ENCODE measurements around the gene FAM219A.
"Not testable (repeated sequence)": the region's sequence is repeated elsewhere in the genome, so short reads cannot be mapped to it uniquely, and the experiment has no call there.

FAM219A gene

DNA sequence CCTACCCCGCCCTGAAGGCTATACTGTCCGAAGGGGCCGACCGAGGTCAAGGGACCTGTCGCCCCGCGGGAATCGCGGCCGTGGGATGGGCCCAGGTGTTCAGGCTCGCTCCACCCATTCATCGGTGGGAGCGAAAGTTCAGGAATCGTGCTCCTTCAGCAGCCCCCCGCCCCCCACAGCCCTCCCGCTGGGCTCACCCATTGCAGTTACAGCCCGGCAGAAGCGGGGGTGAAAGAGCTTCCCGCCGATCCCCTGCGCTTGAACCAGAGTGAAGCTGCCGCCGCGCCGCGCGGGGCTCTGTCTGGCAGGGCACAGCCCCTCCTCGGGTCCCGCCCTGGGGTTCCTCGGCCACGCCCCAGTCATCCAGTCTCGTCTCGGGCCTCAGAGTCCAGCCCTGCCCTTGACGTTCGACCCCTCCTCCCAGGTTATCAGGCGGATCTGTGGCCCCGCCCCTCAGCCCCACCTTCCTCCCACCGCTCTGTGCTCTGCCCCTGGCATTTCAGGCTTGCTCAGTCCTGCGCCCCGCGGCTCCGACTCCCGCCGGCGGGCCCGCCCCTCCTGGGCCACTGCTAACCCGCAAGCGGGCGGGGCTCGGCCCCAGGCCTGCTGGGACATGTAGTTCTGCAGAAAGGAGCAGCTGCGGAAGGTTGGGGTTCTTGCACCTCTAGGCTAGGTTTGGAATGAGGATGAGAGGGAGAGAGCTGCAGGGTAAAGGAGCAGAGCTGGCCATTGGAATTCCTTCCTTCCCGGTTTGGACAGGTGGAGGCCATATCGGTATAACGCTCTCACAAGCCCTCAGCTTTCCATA lies 81.6 kb downstream of the FAM219A start, which contains the start of gene MYORG:
Gene MYORG, minus strand, starts transcription at position 303 of the 808 bp plus-strand sequence. CDS start 3,955 bp downstream, outside the sequence.
- peak; percentile 92 for DNase-seq (ENCODE audit: low read depth, low spot score)

DNA sequence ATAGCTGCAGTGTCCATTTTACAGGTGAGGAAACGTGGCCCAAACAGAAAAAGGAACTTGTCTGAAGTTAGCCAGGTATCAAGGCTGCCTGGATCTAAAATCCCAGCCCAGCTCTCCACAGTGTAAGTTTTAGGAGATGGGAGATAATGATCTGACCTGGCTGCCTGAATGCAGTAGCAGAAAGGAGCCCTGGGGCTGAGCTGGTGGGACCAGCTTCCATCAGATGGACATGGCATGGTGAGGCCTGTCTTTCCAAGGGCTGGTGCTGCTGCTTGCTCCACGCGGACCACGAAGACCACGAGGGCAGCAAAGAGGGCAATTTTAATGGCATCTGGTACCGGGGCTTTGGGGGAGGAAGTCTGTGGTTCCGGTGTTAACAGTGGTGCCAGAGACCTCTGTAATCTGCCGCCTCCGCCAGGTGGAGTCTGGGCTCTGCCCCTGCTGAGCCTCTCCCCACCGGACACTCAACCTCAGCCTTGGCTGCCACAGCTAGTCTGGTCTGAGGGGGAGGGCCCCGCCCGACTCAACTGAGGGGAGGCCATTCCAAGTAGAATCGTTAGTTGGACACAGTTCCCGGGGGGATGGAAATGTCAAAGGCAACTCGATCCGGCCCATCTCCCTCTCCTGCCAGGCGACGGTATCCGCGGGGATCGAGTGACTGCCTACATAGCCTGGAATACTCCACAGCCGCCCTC lies 82.3 kb downstream of the FAM219A start:
- DNase-seq (ENCODE audit: low read depth, low spot score) = no peak

DNA sequence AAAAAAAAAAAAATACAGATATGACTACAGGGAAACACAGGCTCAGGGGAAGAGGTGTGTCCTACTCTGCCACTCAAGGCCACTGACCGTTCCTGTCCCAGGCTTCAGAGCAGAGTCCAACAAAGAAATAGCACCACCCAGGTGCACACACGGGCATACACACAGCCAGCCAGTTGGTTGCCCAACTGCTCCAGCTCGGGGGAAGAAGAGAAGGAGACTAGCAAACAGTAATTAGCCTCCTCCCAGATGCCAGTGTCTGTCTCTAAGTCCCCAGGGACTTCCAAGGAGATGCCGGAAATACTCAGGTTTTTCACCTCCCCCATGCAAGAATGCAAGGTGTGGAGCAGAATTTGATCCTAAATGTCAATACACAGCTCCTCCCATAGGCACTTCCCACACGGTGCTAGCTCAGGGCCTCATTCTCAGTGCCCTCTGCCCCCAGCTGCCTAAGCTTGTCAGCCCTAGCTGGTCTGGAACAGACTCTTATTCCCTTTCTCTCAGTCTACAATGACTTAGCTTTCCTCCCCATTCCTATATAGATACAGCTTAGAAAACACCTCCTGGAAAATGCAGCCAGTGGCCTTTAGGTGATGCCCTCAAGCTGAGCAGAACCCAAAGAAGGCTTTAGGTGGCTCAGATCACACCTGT lies 83.3 kb downstream of the FAM219A start:
- no peak for DNase-seq (ENCODE audit: low read depth, low spot score)

DNA sequence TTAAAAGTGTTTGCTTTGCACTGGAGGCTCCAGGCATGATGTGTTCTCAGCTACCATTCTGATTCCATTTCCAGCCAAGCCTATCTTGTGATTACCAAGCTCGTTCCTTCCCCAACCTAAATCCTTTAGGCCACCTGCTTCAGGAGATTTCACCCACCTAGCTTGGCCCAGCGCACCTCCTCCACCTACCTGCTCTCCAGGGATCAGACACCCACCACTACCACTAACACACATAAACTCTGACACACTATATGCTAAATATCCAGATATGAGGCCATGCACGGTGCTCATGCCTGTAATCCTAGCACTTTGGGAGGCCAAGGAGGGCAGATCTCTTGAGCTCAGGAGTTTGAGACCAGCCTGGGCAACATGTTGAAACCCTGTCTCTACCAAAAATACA lies 84.0 kb downstream of the FAM219A start:
- DNase-seq (ENCODE audit: low read depth, low spot score) = no peak

DNA sequence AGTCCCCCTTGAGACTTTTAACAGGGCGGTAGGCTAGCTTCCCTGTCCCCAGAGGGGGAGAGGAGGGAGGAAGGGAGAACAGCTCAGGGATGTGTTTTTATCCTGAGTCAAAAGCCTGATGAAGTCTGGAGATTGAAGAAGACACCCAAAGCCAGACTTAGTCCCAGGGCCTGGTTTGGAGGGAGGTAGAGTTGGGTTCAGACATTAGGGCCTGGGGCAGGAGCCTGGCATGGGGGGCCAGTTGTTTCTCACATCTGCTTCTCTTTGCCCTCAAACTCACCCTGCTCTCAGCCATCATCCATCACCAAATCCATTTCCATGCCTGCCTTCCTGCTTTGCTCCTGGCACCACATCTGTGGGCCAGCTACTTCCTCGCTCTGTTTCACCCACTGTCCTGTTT lies 84.6 kb downstream of the FAM219A start:
- DNase-seq (ENCODE audit: low read depth, low spot score) = no peak

DNA sequence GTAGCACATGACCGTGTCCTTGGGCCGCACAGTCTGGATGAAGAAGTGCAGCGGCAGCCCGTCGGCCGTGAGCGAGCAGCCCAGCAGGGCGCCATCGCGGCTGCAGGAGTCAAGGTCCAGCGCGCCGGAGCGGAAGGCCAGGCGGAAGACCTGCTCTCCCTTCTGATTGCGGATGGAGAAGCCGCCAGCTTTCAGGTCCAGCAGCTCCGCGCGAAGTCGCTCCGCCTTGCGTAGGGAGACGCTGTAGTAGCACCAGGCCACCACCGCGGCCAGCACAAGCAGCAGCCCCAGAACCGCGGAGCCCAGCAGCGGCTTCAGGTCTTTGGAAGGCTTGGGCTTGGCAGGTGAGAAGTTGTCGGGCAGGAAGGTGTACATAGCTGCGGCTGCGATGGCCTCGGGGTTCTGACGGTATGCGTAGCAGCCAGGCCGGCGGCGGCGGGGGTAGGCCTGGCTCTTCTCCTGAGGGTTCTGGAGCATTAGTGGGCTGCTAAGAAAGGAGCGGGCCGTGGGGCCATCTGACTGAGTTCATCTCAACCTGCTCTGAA lies 85.8 kb downstream of the FAM219A start:
- DNase-seq (ENCODE audit: low read depth, low spot score) = no peak

DNA sequence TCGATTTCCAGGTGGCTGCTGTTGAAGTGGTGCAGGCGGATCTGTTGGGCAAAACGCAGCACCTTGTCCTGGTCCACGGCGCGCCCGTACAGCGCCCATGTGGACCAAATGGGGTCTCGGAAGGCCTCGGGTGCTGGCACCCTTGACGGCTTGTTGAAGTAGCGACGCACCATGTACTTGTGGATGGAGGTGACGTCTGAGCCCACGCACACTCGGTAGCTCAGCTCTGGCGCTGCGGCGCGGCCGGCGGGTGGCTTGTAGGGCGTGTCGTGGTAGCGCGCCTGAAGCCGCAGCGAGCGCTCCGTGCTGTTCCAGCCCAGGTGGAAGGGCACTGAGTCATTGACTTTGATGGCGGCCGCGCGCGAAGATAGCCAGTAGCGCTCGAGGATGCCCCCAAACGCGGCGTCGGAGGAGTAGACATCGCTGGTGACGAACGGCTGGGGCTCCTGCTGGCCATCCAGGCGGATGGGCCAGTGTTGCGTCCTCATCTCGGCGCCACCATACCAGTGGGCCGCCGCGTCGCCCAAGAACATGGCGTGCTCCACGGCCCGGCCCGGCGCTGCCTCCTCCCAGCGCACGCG lies 86.4 kb downstream of the FAM219A start:
- DNase-seq (ENCODE audit: low read depth, low spot score) = no peak

DNA sequence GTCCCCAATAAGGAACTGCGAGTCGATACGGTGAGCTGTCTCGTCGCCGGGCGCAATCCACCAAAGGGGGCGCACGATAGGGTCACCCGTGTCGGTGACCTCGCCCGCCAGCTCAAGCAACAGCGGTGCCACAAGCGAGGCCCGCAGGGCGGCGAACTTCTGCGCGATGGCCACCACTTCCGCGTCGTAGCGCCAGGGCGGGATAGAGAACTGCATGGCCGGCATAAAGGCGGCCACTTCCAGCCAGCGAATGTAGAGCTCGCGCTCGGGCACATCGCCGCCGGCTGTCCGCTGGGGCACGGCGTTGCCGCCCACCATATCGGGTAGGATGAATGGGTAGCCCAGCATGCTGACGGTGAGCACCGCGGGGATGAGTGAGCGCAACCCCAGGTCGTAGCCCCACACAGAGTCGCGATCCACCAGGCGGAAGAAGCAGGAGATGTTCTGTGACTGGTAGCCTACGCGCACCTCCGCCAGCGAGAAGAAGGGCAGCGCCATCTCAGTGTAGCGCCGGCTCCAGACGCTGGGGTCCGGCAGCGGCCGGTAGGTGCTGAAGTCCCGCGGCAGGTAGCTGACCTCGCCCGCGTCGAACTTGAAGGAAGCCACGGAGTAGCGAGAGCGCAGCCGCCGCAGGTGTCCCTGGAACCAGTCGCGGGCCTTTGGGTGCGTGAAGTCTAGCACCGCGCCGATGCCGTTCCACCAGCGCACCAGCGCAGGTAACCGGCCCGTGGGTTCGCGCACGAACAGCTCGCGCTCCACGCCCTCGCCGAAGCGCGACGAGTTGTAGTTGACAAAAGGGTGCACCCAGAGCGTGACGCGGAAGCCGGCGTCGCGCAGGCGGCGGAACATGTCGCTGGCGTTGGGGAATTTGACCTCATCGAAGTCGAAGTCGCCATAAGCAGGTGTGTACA lies 87.1 kb downstream of the FAM219A start:
- DNase-seq (ENCODE audit: low read depth, low spot score) = no peak

DNA sequence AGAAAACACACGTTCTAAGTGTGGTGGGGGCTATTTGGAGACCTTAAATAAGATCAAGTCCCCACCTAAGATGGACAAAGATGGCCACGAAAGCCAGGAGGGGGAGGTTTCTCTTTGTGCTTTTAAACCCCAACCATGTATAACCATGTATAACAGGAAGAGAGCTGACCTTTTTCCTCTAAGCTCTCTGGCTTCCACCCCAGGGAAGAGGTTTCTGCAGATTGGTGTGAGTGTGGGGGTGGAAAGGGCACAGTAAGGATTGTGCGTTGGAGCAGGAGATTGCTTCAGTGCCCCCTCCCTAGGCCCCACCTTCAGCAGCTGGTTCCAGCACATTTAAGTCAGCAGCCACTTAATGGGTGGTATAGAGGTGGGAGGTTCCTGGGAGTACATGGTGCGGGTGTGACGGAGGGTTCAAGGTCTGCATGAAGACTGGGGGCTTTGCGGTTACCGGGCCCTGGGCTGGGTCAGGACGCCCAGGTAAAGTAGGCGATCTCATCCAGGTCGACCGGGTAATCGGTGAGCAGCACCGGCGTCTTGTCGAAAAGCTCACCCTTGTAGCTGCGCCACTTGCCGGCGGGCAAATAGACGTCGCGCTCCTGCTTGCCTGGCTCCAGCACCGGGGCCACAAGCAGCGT lies 87.9 kb downstream of the FAM219A start:
- DNase-seq (ENCODE audit: low read depth, low spot score) = no peak

DNA sequence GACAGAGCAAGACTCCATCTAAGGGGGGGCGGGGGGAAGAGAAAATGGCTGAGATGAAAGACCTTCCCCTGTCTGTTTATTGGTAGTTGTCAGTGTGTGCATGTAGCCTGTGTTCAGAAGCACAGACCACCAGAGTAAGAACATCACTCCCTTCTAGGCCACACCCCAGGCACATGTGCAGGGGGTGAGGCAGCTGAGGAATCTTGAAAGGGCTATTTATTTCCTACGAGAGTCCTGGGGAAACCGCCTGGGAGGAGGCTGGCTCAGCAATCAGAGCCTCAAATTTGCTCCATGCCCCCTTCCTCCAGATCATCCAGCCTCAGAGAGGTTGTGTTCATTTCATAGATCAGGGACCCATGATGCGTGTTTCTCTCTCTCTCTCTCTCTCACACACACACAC lies 88.7 kb downstream of the FAM219A start:
- DNase-seq (ENCODE audit: low read depth, low spot score) = no peak

DNA sequence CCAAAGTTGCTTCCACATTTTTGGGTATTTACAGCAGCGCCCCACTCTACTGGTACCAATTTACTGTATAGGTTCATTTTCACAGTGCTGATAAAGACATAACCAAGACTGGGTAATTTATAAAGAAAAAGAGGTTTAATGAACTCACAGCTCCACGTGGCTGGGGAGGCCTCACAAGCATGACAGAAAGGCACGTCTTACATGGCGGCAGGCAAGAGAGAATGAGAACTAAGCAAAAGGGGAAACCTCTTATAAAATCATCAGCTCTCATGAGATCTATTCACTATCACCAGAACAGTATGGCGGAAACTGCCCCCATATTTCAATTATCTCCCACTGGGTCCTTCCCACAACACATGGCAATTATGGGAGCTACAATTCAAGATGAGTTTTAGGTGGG lies 89.6 kb downstream of the FAM219A start:
- DNase-seq (ENCODE audit: low read depth, low spot score) = not testable (repeated sequence)

DNA sequence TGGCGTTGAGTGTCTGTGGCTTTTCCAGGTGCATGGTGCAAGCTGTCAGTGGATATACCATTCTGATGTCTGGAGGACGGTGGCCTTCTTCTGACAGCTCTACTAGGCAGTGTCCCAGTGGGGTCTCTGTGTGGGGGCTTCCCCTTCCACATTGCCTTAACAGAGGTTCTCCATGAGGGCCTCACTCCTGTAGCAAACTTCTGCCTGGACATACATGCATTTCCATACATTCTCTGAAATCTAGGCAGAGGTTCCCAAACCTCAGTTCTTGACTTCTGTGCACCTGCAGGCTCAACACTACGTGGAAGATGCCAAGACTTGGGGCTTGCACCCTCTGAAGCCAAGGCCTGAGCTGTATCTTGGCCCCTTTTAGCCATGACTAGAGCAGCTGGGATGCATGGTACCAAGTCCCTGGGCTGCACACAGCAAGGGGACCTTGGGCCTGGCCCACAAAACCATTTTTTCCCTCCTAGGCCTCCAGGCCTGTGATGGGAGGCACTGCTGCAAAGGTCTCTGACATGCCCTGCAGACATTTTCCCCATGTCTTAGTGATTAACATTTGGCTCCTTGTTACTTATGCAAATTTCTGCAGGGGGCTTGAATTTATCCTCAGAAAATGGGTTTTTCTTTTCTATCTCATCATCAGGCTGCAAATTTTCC lies 90.5 kb downstream of the FAM219A start:
- not testable (repeated sequence) for DNase-seq (ENCODE audit: low read depth, low spot score)

DNA sequence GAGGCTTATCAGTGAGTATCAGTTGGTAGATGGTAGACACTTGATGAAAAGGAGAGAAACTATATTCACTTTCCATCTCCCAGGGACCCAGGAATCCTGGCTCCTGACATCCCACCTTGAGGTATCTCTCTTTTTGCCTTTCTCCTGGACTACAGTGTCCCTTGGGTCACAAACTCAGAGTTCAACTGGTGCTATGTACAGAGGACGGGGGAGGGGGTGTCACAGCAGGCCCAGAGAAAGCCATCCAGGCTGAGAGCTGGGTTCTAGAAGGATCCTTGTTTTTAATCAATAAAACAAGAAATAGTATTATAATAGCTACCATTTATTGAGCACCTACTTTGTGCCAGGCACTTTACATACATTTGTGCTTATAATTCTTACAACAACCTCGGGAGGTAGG lies 92.0 kb downstream of the FAM219A start:
- no peak for DNase-seq (ENCODE audit: low read depth, low spot score)

DNA sequence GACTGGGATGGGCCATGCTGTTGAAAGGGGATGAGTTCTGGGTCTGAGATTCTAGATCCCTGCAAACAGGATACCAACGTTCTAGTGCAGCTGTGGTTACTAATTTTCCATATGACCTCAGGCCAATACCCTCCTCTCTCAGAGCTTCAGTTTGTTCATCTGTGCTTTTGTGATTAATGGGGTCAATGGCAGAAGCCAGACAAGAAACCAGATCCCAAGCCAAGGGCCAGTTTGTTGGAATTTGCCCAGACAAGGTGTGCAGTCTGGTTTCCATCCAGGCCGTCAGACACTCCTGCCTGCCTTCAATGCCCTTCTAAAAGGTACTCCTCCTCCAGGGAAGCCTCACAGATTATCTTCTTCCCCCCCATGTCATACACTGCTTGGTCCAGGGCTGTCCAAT lies 93.1 kb downstream of the FAM219A start:
- no peak for DNase-seq (ENCODE audit: low read depth, low spot score)

DNA sequence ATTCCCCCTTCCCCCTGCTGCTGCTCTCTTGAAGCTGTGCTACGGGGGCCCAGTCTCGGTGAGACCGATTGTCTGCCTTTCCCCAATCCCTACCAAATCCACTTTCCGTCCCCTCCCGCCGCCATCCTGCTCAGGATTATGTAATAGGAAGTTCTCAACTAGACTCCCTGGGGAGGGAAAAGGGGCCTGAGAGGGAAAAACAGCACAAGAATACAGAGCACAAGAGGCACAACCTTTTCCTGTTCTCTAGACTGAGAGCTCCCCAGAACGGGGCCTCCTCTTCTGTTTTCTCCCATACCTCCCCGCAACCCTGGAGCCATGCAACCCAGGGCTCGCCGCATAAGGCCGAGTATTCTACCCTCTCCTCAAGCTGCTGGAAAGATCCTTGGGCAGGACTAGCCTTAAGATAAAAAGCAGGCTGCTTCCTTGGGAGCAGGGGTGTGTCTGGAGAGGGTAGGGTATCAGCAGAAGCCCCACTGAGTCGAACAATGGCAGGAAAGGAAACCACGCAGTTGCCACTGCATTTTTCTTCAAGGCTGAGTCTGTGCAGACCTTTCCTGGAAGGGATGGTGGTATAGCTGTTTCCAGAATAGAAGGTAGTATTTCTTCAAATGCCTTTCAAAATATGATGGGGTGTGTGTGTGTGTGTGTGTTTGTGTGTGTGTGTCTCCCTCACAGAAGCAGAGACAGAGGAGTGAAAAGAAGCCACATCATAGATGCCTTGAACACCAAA lies 94.6 kb downstream of the FAM219A start:
- DNase-seq (ENCODE audit: low read depth, low spot score) = no peak

DNA sequence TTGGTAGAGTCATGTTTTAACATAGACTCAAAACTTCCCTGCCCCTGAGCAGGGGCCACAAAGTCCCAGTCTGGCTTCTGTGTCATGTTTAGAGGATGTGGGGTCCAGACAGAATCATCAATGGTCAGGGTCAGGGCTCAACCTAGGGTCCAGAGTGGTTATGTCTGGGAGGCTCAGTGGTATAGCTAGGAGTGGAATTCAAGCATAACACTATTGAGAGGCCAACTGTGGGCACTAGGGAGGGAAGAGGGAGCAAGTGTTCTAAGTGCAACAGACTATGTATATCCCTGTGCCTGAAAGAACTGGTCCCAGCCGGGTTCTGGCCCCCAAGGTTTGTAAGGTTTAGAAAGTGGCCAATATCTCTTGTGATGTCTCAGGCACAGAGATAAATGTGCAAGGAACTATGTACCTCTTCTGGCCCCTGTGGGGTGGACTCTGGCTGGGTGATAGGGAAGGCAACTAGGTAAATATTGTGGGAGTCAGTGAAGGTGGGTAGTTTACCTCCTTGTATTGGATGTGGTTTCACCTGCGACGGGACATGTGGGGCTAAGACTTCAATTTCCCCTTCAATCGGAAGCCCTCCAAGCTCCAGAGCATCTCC lies 95.7 kb downstream of the FAM219A start:
- no peak for DNase-seq (ENCODE audit: low read depth, low spot score)

DNA sequence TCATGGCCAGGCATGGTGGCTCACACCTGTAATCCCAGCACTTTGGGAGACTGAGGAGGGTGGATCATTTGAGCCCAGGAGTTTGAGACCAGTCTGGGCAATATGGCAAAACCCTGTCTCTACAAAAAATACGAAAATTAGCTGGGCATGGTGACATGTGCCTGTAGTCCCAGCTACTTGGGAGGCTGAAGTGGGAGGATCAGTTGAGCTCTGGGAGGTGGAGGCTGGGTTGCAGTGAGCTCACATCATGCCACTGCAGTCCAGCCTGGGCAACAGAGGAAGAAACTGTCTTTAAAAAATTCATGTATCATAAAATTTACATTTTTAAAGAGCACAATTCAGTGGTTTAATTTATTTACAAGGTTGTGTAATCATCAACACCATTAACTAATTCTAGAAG lies 105.4 kb downstream of the FAM219A start:
- not testable (repeated sequence) for DNase-seq (ENCODE audit: low read depth, low spot score)

DNA sequence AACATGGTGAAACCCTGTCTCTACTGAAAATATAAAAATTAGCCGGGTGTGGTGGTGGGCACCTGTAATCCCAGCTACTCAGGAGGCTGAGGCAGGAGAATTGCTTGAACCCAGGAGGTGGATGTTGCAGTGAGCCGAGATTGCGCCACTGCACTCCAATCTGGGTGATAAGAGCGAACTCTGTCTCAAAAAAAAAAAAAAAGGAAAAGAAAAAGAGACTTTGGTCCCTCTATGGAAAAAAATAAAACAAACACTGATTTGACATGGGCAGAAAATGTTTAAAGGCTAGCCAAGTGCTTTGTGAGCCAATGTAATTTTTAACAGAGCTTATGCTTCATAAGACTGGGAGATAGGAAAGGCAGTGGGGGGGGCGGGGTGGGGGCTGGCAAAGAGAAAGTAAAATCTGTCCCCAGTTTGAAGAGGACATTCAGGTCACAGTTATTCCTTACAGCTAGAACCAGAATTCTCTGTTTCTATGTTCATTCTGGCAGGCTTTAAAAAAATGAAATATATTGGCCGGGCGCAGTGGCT lies 106.2 kb downstream of the FAM219A start:
- not testable (repeated sequence) for DNase-seq (ENCODE audit: low read depth, low spot score)

All from activated naive CD8-positive, alpha-beta T cell treated with anti-CD3 and anti-CD28 coated beads, Interleukin-2, amount 50 U/mL, for 16 hours (primary cell).